Stimulated activated CD4-positive, alpha-beta T cell treated with anti-CD3 and anti-CD28 coated beads, TNF-alpha, amount 100 ng/mL, for 48 hours (primary cell): ENCODE data around the gene PALLD.
"Not testable (repeated sequence)": the region's sequence is repeated elsewhere in the genome, so short reads cannot be mapped to it uniquely, and the experiment has no call there.

Source experiments
- DNase-seq, 3 donors: peaks; one replicate each; pipeline ENCODE4 v3.0.0-alpha.2; 2020; ENCODE audit warnings: low read depth in 3 of 3

PALLD gene

GRCh38 chr4:168677063-168677462 is 180.2 kb downstream of the PALLD start:
- DNase-seq, result no peak

GRCh38 chr4:168677879-168678278 is 181.0 kb downstream of the PALLD start:
- no peak for DNase-seq

- no peak for DNase-seq
Measured at GRCh38 chr4:168678751-168679366, 182.0 kb downstream of the PALLD start.

- DNase-seq, result no peak
Measured at GRCh38 chr4:168679397-168679796, 182.5 kb downstream of the PALLD start.

- DNase-seq, result no peak
Measured at GRCh38 chr4:168679819-168680218, 183.0 kb downstream of the PALLD start.

- no peak for DNase-seq
Measured at GRCh38 chr4:168682898-168683500, 186.1 kb downstream of the PALLD start.

GRCh38 chr4:168683595-168683994 is 186.7 kb downstream of the PALLD start:
- no peak for DNase-seq

GRCh38 chr4:168685136-168685809 is 188.4 kb downstream of the PALLD start:
- no peak for DNase-seq

GRCh38 chr4:168688584-168688983 is 191.7 kb downstream of the PALLD start:
- DNase-seq, result no peak

GRCh38 chr4:168689791-168690190 is 192.9 kb downstream of the PALLD start:
- DNase-seq, result no peak

GRCh38 chr4:168690199-168690598 is 193.3 kb downstream of the PALLD start:
- DNase-seq, result no peak

- no peak for DNase-seq
Measured at GRCh38 chr4:168691631-168692369, 194.9 kb downstream of the PALLD start.

GRCh38 chr4:168693750-168694490 is 197.1 kb downstream of the PALLD start:
- no peak for DNase-seq

- DNase-seq, result no peak
Measured at GRCh38 chr4:168694667-168695066, 197.8 kb downstream of the PALLD start.

GRCh38 chr4:168695288-168695687 is 198.4 kb downstream of the PALLD start:
- DNase-seq, result no peak

- no peak for DNase-seq
Measured at GRCh38 chr4:168696280-168696679, 199.4 kb downstream of the PALLD start.

GRCh38 chr4:168696826-168697225 is 200.0 kb downstream of the PALLD start:
- no peak for DNase-seq

GRCh38 chr4:168699224-168699878 is 202.5 kb downstream of the PALLD start:
- no peak for DNase-seq

GRCh38 chr4:168701061-168701460 is 204.2 kb downstream of the PALLD start:
- no peak for DNase-seq

GRCh38 chr4:168702581-168703087 is 205.8 kb downstream of the PALLD start:
- not testable (repeated sequence) for DNase-seq

GRCh38 chr4:168705121-168705520 is 208.3 kb downstream of the PALLD start:
- no peak for DNase-seq
